ENCODE results near the gene GNB1L.

The GNB1L gene

DNA sequence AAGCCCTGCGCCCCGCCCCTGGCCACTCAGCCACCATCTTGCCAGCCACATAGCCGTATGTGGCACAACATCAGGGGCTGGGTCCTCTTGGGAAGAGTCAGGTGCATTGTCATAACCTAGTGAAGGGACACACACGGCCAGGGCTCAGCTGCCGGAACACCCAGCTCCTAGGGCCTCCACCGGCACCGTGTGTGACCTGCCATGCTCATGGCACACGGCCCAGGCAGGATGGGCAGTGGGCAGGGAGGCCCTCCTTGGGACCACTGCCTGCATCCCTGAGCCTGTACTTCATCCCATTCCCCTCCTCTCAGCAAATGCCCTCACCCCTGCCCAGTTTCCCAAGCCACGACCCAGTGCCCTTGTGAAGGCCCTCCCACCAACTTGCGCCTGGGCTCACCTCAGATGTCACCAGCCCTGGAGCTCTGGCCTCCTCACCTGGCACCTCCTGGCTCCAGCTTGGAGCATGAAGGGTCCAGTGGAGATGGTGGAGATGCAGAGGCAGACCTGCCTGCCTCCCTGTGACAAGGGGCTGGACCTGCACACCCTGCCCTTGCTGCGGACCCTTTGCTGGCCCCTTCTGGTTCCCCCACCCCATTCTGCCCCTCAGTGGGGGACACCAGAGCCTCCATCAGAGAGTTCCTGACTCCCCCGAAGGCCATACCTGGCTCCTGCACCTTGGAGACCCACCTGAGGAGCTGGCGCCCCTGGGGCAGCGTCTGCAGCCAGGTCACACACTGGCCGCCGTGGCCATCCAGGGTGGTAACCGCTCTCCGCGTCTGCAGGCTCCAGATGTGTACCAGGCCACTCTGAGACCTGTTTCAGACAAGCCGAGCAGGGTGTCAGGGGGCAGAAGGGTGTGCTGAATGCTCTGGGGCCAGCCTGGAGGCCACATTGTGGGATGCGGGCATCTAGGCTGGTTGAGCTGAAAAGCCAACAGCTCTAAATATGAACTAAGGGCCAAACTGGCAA is 34.5 kb downstream of the GNB1L start:
- ATAC-seq: no peak
- TF ChIP-seq ARNTL (CRISPR knock-in tag; IDR thresholded peaks at IDR 0.05; ENCODE audit: borderline replicate concordance, low read depth) (no peak), CSDC2 (CRISPR knock-in tag; IDR thresholded peaks at IDR 0.05) (no peak), ZFP30 (CRISPR knock-in tag; IDR thresholded peaks at IDR 0.05) (no peak), PPARA (CRISPR knock-in tag; IDR thresholded peaks at IDR 0.05; ENCODE audit: borderline replicate concordance) (no peak), ZC3H10 (CRISPR knock-in tag; IDR thresholded peaks at IDR 0.05) (no peak), ESRRG (CRISPR knock-in tag; IDR thresholded peaks at IDR 0.05) (no peak), TCF4 (CRISPR knock-in tag; IDR thresholded peaks at IDR 0.05; ENCODE audit: borderline replicate concordance) (no peak), RARB (CRISPR knock-in tag; IDR thresholded peaks at IDR 0.05) (no peak)
- TF ChIP-seq, protein P1, sequence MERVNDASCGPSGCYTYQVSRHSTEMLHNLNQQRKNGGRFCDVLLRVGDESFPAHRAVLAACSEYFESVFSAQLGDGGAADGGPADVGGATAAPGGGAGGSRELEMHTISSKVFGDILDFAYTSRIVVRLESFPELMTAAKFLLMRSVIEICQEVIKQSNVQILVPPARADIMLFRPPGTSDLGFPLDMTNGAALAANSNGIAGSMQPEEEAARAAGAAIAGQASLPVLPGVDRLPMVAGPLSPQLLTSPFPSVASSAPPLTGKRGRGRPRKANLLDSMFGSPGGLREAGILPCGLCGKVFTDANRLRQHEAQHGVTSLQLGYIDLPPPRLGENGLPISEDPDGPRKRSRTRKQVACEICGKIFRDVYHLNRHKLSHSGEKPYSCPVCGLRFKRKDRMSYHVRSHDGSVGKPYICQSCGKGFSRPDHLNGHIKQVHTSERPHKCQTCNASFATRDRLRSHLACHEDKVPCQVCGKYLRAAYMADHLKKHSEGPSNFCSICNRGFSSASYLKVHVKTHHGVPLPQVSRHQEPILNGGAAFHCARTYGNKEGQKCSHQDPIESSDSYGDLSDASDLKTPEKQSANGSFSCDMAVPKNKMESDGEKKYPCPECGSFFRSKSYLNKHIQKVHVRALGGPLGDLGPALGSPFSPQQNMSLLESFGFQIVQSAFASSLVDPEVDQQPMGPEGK (CRISPR knock-in tag; IDR thresholded peaks at IDR 0.05; ENCODE audit: borderline replicate concordance): no peak
- TF ChIP-seq, protein P2, sequence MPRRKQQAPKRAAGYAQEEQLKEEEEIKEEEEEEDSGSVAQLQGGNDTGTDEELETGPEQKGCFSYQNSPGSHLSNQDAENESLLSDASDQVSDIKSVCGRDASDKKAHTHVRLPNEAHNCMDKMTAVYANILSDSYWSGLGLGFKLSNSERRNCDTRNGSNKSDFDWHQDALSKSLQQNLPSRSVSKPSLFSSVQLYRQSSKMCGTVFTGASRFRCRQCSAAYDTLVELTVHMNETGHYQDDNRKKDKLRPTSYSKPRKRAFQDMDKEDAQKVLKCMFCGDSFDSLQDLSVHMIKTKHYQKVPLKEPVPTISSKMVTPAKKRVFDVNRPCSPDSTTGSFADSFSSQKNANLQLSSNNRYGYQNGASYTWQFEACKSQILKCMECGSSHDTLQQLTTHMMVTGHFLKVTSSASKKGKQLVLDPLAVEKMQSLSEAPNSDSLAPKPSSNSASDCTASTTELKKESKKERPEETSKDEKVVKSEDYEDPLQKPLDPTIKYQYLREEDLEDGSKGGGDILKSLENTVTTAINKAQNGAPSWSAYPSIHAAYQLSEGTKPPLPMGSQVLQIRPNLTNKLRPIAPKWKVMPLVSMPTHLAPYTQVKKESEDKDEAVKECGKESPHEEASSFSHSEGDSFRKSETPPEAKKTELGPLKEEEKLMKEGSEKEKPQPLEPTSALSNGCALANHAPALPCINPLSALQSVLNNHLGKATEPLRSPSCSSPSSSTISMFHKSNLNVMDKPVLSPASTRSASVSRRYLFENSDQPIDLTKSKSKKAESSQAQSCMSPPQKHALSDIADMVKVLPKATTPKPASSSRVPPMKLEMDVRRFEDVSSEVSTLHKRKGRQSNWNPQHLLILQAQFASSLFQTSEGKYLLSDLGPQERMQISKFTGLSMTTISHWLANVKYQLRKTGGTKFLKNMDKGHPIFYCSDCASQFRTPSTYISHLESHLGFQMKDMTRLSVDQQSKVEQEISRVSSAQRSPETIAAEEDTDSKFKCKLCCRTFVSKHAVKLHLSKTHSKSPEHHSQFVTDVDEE (CRISPR knock-in tag; IDR thresholded peaks at IDR 0.05): no peak
- TF ChIP-seq, protein P3, sequence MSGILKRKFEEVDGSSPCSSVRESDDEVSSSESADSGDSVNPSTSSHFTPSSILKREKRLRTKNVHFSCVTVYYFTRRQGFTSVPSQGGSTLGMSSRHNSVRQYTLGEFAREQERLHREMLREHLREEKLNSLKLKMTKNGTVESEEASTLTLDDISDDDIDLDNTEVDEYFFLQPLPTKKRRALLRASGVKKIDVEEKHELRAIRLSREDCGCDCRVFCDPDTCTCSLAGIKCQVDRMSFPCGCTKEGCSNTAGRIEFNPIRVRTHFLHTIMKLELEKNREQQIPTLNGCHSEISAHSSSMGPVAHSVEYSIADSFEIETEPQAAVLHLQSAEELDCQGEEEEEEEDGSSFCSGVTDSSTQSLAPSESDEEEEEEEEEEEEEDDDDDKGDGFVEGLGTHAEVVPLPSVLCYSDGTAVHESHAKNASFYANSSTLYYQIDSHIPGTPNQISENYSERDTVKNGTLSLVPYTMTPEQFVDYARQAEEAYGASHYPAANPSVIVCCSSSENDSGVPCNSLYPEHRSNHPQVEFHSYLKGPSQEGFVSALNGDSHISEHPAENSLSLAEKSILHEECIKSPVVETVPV (CRISPR knock-in tag; IDR thresholded peaks at IDR 0.05): no peak

DNA sequence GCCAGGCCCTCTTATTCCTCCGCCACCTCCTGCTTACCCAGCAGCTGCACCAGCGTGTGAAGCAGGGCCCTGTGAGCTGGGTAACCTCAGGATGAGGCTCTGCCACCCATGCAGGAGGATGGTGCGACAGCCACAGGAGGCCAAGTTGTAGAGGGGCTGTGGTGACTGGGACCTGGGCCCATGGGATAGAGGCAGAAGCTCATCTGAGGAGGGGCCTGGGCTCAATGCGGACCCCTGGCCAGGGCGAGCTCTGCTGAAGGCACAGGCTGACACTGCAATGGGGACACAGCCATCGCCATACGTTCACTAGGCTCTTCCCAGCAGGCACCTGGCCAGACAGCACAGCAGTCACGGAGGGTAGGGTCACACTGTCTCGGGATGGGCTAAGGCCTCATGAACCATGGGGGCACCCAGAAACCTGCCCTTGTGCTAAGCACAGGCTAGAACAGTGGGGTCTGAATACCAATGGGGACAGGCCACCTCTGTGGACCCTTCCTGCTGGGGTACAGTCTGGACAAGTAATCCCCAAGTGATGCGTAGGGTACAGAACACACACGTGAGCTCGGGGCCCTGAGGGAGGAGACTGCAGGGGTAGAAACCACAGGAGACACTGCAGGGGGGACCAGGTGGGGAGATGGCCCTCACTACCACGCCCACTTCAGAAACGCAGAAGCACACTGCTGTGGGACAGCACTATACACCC is 35.3 kb downstream of the GNB1L start:
- no peak for ATAC-seq
- TF ChIP-seq TCF4 (CRISPR knock-in tag; IDR thresholded peaks at IDR 0.05; ENCODE audit: borderline replicate concordance) (no peak), GLIS3 (CRISPR knock-in tag; IDR thresholded peaks at IDR 0.05) (no peak), BACH2 (CRISPR knock-in tag; IDR thresholded peaks at IDR 0.05; ENCODE audit: borderline replicate concordance) (no peak), CSDC2 (CRISPR knock-in tag; IDR thresholded peaks at IDR 0.05) (no peak), ISL1 (CRISPR knock-in tag; IDR thresholded peaks at IDR 0.05) (no peak), ESRRG (CRISPR knock-in tag; IDR thresholded peaks at IDR 0.05) (no peak), OSR1 (CRISPR knock-in tag; IDR thresholded peaks at IDR 0.05) (no peak), ZFP30 (CRISPR knock-in tag; IDR thresholded peaks at IDR 0.05) (no peak), ZNF70 (CRISPR knock-in tag; IDR thresholded peaks at IDR 0.05) (no peak), ZFP3 (CRISPR knock-in tag; IDR thresholded peaks at IDR 0.05) (no peak), TOX (CRISPR knock-in tag; IDR thresholded peaks at IDR 0.05; ENCODE audit: borderline replicate concordance) (no peak), SNAI2 (CRISPR knock-in tag; IDR thresholded peaks at IDR 0.05) (no peak)
- TF ChIP-seq, protein P3 (CRISPR knock-in tag; IDR thresholded peaks at IDR 0.05): no peak
- TF ChIP-seq, protein P2 (CRISPR knock-in tag; IDR thresholded peaks at IDR 0.05): no peak
- TF ChIP-seq, protein P1 (CRISPR knock-in tag; IDR thresholded peaks at IDR 0.05; ENCODE audit: borderline replicate concordance): no peak
- TF ChIP-seq, protein P4, sequence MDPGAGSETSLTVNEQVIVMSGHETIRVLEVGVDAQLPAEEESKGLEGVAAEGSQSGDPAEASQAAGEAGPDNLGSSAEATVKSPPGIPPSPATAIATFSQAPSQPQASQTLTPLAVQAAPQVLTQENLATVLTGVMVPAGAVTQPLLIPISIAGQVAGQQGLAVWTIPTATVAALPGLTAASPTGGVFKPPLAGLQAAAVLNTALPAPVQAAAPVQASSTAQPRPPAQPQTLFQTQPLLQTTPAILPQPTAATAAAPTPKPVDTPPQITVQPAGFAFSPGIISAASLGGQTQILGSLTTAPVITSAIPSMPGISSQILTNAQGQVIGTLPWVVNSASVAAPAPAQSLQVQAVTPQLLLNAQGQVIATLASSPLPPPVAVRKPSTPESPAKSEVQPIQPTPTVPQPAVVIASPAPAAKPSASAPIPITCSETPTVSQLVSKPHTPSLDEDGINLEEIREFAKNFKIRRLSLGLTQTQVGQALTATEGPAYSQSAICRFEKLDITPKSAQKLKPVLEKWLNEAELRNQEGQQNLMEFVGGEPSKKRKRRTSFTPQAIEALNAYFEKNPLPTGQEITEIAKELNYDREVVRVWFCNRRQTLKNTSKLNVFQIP (CRISPR knock-in tag; IDR thresholded peaks at IDR 0.05; ENCODE audit: borderline replicate concordance, low read depth): no peak
- TF ChIP-seq, protein P5, sequence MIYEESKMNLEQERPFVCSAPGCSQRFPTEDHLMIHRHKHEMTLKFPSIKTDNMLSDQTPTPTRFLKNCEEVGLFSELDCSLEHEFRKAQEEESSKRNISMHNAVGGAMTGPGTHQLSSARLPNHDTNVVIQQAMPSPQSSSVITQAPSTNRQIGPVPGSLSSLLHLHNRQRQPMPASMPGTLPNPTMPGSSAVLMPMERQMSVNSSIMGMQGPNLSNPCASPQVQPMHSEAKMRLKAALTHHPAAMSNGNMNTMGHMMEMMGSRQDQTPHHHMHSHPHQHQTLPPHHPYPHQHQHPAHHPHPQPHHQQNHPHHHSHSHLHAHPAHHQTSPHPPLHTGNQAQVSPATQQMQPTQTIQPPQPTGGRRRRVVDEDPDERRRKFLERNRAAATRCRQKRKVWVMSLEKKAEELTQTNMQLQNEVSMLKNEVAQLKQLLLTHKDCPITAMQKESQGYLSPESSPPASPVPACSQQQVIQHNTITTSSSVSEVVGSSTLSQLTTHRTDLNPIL (CRISPR knock-in tag; IDR thresholded peaks at IDR 0.05; ENCODE audit: low read depth): no peak

Data from SK-N-SH treated with all-trans-retinoic acid at 6 μM for 48 hours (cell line).